Stimulated activated CD8-positive, alpha-beta memory T cell treated with anti-CD3 and anti-CD28 coated beads, Interleukin-4, amount 100 ng/mL, for 1 hour (primary cell): Measurements from ENCODE around the gene TNK1.

Experiments
- DNase-seq, 2 donors: peaks; one replicate each; pipeline ENCODE4 v3.0.0-alpha.2; 2020; ENCODE audit warnings: low read depth in 2 of 2, low spot score in 1 of 2

TNK1 gene

DNA sequence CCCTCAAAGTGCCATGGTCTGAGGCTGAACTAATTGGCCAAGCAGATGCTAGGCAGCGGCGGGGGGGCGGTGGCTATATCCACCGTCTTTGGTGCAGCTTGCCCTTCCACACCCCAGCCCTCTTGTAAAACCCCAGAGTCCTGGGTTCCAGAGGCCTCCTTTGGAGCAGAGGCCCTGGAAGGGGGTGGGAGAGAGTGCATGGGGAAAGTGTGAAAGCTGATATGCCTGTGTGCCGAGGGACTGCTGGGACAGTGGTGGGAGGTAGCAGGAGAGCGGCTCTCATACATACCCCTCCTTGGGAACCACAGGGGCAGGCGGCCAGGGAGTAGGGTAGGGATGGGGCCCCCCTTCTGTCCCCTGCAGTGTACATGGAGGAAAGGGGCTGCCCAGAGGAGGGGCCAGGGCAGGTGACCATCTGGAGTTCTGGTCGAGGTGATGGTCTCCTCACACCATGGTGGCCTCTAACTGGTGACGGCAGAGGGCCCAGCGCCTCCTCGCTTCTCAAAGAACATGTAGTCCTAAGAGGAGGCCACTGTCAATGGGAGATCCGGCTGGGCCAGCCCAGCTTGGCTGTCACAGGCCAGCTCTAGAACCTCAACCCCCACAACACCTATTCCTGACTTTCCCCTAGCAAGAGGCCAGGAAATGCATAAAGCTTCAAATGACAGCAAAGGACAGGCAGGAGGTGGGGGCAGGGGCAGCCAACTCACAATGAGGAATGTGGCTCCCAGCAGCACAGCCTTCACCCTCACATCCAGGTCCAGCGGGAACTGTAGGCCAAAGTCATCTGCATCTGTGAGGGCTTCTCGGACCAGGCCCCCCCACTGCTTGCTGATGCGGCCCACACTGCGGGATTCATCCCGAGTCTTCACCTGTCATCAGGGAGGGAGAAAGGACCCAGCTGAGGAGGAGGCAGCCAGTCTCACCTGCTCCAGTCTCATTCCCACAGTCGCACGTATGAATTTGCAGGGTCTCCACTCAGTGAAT, 9.3 kb downstream of the TNK1 start:
- DNase-seq: no peak

DNA sequence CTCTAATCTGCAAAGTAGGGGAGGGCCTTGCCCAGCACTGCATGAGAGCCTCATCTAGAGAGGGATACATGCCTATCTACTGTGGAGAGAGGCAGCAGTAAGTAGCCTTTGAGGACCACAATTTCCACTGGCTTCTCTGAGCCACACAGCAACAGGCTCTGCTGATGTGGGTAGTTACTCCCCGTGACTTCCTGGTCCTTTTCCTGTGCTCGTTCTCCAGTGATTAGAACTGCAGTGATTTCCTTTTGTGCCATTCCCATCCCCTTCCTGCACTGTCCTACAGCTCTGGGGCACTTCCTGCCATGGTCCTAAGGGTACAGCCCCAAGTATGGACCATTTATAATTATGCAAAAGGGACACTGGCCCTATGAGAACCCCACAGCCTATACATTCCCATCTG, 10.4 kb downstream of the TNK1 start:
- no peak for DNase-seq

DNA sequence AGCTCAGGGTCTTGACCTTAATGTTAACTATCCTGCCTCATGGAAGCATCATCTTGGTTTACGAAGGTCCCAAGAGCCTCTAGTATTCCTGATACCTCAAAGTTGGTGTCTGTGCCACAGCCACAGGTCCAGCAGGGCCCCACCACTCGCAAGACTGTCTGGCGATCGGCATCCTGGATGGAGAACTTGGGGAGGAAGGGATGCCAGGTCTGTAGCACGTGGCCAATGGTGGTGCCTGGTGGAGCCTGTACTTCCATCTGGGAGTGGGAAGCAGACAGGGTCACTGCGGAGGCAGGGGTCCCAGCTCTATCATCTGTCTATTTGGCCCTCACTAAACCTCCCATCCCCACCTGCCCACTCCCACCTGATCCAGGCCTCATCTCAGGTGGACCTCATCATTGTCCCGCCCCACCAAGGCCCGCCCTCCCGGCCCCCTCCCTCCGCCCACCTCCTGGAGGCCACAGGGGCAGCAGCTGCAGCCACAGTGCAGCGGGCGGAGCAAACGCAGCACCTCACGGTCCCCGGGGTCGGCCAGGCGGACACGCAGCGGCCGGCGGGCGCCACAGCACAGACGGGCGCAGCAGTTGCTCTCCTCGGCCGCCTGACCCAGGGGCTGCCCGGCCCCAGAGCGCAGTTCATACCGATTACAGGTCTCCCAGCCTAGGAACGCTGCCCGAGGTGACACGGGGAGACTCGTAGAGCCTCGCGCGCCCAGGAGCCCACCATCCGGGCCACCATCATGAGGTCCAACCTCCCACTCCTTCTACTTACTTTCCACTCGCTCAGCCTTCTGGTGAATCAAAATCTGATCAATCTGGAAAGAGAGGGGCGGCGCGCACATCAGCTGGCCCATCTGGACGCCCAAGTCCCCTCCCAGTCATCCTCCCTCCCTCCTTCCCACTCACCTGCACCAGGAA, 12.1 kb downstream of the TNK1 start:
- DNase-seq: no peak

DNA sequence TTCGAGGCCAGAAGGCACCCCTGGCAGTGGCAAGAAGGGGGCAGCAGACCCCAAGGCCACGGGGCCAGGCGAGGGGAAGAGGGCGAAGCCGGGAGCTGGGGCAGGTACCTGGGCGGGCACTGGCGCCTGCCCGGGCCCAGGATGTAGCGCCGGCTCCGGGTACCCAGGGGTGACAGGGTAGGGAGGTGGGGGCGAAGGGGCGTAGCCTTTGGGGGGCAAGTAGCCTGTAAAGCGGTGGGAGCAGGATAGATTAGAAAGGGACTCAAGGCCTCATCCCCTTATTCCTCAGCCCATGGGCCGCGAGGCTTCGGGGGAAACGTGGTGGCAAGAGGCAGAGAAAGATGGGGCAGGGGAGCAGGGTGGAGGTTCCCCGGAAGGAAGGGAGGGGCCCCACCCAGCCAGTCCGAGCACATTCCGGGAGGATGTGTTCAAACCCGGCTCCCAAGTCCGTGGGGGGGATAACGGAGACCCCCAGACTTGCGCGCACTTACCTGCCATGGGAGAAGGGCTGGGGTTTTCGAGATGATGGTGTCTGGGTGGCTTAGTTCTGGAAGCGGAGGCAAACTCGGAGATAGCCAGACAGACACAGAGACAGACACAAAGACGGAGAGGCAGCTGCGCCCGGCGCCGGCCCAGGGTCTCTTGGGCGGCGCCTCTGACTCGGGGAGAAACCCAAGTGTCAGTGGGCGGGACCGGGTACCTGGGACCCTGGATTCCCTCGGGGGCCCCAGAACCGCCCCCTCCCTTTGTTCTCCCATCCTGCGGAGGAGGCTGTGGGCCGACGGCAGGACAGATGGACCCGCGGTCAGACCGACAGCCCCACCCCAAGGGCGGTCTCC, 12.9 kb downstream of the TNK1 start:
- peak; percentile 36 to 42 for DNase-seq

DNA sequence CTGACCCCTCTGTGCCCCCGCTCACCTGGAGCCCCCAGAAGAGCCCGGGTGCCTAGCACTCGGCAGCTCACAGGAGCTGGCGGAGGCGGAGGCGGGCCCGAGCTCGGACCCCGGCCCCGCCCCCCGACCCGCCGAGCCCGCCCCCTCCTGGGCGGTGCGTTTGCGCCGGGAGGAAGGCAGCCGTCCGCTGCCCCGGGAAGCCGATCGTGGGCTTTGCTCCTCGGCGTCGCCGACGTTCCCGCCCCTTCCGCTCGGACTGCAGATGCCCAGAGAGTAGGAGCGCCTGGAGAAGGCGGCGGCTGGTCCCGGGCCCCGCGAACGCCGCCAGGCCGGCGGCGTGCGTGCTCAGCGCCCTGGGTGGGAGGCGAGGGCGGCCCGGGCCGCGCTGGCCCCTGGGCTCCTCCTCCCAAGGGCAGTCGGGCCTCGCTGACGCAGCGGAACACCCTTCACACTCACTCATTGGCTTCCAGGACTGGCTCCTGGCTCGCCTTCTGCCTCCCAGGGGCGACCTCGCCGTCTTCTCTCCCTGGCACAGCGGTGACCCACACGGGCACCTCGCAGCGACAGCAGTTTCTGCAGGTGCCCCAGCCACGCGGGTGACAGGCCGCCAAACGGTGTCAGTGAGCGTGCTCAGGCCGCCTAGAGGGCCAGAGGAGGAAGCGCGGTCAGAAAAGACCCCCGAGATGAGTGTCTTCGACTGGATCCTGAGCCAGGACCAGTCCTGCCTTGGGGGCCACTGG, 13.7 kb downstream of the TNK1 start, which contains the start of gene PLSCR3:
TSS of gene PLSCR3 (minus strand) at position 74 of the 740 bp plus-strand sequence. CDS start 415 bp downstream, outside the sequence.
- peak; percentile 60 to 65 for DNase-seq

DNA sequence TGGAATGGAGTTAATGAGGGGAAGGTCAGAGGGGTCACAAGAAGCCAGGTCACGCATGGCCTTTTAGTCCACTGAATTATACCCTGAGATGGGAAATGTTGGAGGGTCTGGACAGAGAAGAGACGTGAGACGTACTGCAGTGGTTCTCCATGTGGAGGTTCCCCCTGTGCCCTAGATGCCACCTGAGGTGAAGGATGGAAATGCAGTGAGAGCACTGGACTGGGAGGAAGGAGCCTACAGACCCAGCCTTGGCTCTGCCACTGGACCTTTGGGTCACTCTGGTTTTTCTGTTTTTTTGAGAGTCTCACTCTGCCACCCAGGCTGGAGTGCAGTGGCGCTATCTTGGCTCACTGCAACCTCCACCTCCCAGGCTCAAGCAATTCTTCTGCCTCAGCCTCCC, 15.3 kb downstream of the TNK1 start:
- no peak for DNase-seq

DNA sequence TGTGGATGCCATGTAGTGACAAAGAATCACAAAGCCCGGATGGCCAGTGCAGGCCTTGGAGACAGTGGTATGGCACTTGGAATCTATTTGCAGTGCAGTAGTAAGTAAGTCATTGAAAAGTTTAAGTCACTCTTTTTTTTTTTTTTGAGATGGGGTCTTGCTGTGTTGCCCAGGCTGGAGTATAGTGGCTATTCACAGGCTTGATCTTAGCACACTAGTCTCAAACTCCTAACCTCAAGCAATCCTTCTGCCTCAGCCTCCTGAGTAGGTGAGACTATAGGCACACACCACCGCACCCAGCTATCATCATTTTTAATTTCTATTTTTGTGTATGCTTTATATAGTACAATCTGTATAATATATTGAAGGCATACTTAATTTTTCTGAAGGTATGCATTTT, 17.7 kb downstream of the TNK1 start:
- DNase-seq: no peak

DNA sequence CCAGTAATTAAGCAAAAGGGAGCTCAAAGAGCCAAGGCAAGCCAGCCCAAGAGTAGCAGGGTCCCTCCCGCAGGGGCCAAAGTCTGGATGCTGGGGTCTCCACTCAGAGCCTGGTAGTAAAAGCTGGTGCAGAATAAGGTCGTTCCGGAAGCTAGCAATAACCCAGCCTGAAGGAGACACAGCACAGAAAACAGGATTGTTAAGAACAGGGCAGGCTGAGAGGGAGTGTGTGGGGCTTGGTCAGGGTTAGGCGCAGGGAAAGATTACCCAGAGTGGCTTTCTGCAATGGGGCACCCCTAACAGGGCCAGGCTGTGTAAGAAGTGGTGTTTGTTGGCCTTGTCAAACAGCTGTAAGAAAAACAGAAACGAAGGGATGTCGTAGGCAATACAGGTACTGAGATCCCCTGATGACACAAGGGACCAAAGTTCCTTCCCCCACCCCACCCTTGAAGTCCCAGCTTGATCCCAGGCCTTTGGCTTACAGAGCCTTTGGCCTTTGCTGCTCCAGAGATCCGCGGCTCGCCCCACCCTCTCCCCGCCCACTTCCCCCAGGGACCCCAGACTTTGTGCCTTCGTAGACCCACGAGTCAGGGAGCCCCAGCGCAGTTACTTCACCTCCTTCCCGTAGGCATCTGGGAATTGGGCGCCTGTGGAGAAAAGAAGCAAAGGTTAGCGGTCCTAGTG, 22.3 kb downstream of the TNK1 start:
- DNase-seq: no peak

DNA sequence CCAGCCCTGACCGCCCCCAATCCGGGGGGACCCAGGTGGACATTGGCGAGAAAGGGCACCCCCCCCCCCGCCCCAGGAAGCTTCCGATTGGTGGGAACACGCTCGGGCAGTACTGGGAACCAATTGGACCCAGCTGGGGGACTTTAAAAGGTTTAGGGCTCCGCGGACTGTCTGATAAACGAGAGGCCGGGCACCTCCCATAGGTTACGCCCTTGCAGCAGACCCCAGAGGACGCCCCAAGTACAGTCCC, 22.8 kb downstream of the TNK1 start:
- no peak for DNase-seq

DNA sequence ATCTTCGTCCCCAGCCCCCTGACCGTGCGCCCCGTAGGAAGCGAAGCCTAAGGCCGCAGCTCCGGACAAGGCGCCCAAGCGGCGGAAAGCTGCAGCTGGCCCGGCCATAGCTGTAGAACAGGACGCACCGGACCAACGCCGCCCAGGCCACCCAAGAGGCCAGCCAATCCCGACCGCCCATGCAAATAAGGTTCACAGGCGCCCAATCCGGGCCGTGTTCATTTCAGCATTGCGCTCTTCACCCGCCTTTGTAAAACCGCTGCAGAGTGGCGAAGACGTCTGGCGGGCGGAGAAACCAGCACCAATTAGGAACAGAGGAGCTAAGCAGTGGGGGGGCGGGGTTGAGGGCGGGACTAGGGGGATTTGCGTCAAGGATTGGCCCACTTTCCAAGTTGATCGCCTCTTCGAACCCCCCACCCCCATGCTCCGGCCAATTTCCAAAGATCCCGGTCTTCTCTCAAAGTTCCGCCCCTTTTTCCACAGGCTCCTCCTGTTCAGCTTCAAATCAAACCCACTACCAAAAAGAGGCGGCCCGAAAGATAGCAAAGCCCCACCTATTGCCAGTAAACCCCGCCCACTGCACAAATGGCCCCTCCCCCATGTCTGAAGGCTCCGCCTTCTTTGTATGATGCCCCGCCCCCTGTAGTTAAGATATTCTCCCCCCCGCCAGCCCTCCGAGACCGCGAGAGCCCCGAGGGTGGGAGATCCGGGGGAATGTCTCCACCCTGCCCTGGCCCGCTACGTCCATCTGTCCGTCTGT, 23.3 kb downstream of the TNK1 start, which contains the start of gene TMEM256:
TSS of gene TMEM256 (minus strand) at position 121 of the 760 bp plus-strand sequence. CDS start at position 108, 13 bp downstream.
- peak; percentile 92 to 94 for DNase-seq

DNA sequence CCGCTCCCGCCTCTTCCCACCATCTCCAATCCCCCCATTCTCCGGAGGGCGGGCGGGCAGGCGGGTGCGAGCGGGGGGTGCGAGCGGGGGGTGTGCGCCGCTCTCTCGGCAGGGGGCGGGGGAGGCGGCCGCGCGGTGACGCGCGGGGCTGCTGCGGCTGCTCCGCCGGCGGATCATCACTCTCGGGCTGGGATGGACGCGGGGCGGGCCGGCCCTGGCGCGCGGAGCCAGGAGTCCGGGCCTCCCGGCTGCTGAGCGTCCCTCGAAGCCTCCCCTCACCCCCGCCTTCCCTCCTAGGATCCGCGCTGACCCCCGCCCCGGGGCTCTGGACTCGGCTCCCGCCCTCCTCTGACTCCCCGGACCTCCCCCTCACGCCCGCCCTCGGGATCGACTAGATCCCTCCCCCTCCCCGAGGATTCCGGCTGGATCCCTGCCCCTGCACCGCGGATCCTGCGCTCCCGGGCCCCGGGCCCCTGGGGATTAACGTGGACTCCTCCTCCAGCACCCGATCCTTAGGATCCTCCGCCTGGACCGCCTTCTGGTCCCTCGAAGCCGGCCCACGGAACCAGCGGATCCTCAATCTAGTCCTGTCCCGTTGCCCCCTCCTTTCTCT, 24.0 kb downstream of the TNK1 start:
- peak in 1 of 2 donors; percentile 45 for DNase-seq

DNA sequence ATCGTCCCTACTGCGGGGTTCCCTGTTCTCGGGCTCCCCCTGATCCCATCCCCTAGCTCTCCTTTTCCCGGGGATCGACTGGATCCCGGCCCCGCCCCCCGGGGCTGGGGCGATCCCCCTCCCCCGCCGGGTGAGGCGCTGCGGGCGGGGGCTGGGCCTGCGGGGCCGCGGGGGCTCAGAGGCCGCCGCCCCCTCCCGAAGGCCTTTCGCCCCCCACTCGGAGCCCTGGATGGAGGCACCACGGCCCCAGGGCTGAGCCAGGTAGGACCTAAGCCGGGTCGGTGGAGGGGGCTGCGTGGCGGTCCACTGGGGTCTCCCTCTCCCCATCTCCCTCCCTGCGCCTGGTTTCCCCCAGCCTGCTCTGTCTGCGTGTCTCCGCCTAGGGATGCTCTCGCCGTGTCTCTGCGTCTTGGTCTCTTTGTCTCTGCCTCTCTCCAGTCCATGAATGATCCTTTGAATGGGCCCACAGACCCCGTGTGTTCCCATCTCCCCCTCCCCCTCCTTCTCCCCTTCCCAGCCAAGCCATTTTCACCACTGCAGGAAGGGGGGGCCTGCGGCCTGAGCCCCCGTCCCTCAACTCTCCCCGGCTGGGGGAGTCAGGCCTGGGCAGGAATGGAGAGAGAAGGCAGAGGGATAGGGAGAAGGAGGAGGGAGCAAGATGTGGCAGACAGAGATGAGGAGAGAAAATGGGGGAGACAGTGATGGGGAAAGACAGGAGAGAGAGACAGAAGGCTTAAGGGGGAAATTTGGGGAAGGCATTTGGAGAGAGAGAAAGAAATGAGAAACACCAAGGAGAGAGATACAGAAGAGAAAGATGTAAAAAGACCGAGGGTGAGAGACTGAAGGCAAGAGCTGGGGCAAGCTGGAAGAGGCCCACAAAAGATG, 24.7 kb downstream of the TNK1 start:
- no peak for DNase-seq

DNA sequence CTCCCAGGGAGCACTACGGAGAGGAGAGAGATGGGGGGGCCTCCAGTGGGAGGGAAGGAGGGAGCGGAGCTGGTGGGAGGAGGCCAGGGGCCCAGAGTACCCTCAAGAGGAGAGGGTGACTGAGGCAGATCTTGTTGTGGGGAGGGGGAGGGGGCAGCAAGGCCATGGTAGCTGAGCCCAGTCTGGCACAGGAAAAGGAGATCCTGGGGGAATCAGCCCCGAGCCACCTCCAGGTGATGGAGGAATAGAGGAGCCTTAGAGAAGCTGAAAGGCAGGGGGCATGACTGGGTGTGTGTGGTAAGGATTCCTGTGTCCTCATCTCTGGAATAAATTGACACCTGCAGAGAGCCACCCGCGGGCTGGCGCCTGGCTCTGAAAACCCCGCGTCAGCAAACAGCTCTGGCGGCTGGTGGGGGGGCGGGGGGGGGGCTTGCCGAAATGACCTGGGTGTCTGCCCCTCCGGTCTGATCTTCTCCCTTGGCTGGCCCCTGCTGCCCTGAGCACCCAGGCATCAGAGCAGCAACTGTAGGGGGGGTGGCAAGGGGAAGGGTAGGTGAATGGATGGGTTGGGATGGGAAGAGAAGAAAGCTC, 25.4 kb downstream of the TNK1 start:
- DNase-seq: no peak

DNA sequence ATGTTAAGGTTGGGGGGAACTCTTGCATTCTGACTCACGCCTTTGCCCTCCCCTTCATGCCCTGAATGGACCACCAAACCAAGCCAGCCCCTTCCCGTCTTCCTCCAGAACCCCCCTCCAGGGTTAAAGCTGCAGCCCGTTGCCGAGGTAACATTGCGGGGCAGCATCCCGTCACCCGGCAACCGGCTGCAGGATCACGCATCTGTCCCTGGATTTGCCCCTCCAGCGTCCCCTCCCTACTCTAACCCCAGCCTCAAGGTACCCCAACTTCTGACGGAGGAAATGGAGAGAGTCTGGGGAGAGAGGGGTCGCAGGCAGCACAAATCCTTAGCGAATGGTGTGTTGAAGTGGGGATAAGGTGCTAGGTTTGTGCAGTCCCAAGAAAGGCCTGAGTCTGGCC, 26.2 kb downstream of the TNK1 start:
- no peak for DNase-seq

DNA sequence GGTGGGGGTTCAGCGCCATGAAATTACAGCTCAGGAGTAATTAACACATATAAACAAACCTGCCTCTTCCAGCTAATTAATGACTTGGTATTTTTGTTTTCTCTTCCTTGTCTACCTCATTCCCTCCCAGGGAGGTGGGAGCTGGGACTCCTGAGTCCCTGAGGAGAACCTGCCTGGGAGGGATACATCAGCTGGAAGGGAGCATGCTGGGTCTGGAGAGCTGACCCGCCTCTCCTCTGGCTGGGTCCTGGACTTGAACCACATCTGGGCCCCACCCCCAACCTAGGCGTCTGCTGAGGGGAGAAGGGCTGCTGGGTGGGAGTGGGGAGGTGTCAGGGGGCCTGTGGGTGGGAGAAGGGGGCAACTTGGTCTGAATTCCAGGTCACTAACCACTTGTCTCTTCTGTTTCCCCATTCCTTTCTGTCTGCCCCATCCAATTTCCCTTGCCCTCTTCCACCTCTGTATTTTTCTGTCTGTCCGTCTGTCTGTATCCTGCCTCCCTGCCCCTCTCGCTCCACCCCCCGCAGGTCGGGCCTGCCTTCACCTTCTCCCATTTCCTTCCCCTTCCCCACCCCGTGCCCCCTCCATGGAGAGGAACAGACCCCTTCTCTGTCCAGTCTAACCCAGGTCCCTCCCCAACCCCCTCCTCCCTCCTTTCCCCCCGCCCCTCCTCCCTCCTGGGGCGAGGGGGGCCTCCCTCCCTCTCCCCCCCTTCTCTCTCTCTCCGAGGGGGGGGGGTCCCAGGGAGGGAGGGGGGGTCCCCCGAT, 26.8 kb downstream of the TNK1 start, which contains the start of gene NLGN2:
TSS of gene NLGN2 (plus strand) at position 361 of the 767 bp plus-strand sequence. CDS start 411 bp downstream, outside the sequence.
- no peak for DNase-seq

DNA sequence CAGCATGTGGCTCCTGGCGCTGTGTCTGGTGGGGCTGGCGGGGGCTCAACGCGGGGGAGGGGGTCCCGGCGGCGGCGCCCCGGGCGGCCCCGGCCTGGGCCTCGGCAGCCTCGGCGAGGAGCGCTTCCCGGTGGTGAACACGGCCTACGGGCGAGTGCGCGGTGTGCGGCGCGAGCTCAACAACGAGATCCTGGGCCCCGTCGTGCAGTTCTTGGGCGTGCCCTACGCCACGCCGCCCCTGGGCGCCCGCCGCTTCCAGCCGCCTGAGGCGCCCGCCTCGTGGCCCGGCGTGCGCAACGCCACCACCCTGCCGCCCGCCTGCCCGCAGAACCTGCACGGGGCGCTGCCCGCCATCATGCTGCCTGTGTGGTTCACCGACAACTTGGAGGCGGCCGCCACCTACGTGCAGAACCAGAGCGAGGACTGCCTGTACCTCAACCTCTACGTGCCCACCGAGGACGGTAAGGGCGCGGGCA, 27.4 kb downstream of the TNK1 start:
- no peak for DNase-seq
